Lower leg skin (tissue), 4 donors: ENCODE measurements around the gene ART3. TPM values are rescaled to one million over a fixed set of nuclear protein-coding genes. Genes with fewer than 3 reads are reported as not detected.

ENCODE experiments used
- DNase-seq, 2 donors: peaks; one replicate each; pipeline ENCODE4 v3.0.0-alpha.2; 2019; ENCODE audit warnings: low spot score in 2 of 2
- H3K4me3 ChIP-seq: fragments of 200-600 bp; sonication (generic); 2 replicates; pipeline ENCODE4 v1.5.1; 2017; ENCODE audit warnings: mild to moderate bottlenecking, low read depth; ENCODE audit not compliant: poor library complexity, severe bottlenecking
- POLR2A ChIP-seq, 2 donors: fragments of 450-650 bp; IDR thresholded peaks; one replicate each; pipeline ENCODE4 v1.6.1; 2016 to 2017; ENCODE audit warnings: antibody characterized with exemption in 2 of 2, mild to moderate bottlenecking in 1 of 2, moderate library complexity in 1 of 2
- WGBS, 2 donors: methylation state at CpG; one replicate each; pipeline ENCODE4 v1.1.5; 2018; 5-methylcytosine and 5-hydroxymethylcytosine counted together
- intact Hi-C: fragments of 100-400 bp; cut with DNase I; formaldehyde crosslinking; loops from one replicate; pipeline ENCODE4 v1.15.0; 2023; ENCODE audit warnings: low total_unique reads
- total RNA-seq, 4 donors: library from RNA; depleted of rRNA; stranded (reverse); fragments of >200 nt; gene quantifications; one replicate each; pipeline ENCODE4 v1.1.0, GENCODE V29; 2016
- TF ChIP-seq, protein P1 (sequence below), 3 donors: fragments of 450-650 bp; IDR thresholded peaks; one replicate each; pipeline ENCODE4 v1.5.1; 2016; ENCODE audit warnings: antibody characterized with exemption in 3 of 3, mild to moderate bottlenecking in 3 of 3, moderate library complexity in 2 of 3

ART3 gene
- total RNA-seq, 4 donors from 2014 or later: 0.34 to 1.3 (median 0.81) TPM; not detected in 1

DNA sequence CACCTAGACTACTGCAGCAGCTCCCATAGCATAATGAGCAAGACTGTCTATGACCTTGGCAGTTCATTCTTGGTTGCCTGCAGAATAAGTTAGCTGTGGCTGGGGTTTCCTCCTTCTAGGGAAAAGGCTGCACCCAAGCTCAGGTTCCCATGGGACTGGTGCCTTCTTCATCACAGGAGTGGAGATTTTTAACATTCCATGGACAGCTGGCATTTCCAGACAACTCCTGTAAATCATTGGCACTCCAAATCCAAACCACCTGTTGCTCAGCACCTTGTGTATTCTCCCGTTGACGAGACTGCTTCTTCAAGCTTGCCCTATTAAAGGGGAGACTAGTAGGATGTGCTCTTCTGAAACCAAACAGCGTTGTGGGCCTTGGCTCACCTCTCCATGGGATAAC, 81.5 kb downstream of the ART3 start:
- 69 to 75% methylated on average over 3 of the region's 3 CpGs for WGBS, 2 donors
- no peak overlapping the region for H3K4me3 ChIP-seq
- TF ChIP-seq, protein P1, sequence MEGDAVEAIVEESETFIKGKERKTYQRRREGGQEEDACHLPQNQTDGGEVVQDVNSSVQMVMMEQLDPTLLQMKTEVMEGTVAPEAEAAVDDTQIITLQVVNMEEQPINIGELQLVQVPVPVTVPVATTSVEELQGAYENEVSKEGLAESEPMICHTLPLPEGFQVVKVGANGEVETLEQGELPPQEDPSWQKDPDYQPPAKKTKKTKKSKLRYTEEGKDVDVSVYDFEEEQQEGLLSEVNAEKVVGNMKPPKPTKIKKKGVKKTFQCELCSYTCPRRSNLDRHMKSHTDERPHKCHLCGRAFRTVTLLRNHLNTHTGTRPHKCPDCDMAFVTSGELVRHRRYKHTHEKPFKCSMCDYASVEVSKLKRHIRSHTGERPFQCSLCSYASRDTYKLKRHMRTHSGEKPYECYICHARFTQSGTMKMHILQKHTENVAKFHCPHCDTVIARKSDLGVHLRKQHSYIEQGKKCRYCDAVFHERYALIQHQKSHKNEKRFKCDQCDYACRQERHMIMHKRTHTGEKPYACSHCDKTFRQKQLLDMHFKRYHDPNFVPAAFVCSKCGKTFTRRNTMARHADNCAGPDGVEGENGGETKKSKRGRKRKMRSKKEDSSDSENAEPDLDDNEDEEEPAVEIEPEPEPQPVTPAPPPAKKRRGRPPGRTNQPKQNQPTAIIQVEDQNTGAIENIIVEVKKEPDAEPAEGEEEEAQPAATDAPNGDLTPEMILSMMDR (IDR thresholded peaks at IDR 0.05): no peak
- DNase-seq: no peak
- intact Hi-C loops: no loop called here

DNA sequence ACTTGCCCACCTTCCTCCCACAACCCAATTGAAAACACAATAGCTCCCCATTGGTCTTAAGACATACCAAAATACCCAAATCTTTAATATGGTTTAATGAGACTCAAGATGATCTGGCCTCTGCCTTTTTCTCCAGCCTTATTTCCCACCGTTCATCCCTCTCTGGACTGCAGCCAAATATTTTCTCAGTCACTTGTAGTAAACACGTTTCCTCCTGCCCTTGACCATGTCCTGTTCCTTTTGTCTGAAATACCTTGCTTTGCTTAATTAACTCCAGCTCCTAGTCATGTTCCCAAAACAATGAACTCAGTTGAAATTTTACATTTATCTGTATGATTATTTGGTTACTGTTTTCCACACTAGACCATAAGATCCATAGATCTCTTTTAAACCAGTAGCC, 82.1 kb downstream of the ART3 start:
- no peak overlapping the region for H3K4me3 ChIP-seq
- WGBS, 2 donors: 10 to 17% methylated on average over 2 of the region's 2 CpGs
- intact Hi-C loops: no loop called here
- TF ChIP-seq, protein P1 (IDR thresholded peaks at IDR 0.05): no peak
- TF ChIP-seq POLR2A (IDR thresholded peaks at IDR 0.05): no peak
- no peak for DNase-seq

DNA sequence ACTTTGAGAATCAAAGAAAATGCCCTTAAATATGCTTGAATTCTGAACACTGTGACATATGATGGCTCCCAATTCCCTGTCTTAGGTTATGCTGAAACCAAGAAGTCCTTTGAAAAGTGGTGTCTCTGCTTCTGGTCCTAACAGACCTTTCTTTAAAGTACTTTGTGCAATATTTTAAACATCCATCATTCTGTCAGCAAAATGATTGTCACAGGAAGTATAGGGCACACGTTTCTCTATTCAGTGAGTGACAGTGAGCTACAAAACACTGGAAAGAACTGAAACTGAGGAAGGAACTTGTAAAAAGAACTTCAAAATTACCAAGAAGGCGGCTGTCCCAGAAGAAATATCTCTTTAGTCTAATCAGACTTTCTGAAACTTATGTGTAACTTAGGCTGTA, 85.8 kb downstream of the ART3 start:
- DNase-seq: no peak
- no peak for TF ChIP-seq POLR2A (IDR thresholded peaks at IDR 0.05)
- TF ChIP-seq, protein P1 (IDR thresholded peaks at IDR 0.05): no peak
- WGBS, 2 donors: 16 to 46% methylated on average over 2 of the region's 2 CpGs
- intact Hi-C loops: no loop called here
- no peak overlapping the region for H3K4me3 ChIP-seq

Other genes with a start within 250 kb of the ART3 start
- under 1 TPM in 1 of 4 donors, not detected in 3; 0.04 TPM for gene PPEF2, start 172.3 kb upstream of the ART3 start, total RNA-seq
- 100 to 1,000 TPM in 2 of 4 donors, 10 to 100 TPM in 2; 63.5 to 153 (median 100) TPM for gene NAAA, start 133.7 kb upstream of the ART3 start, total RNA-seq
- 10 to 100 TPM; 27.6 to 36.6 (median 31.7) TPM for gene SDAD1, start 83.8 kb upstream of the ART3 start, total RNA-seq
- 1 to 10 TPM in 1 of 4 donors, under 1 TPM in 2, not detected in 1; 0.10 to 1.3 (median 0.63) TPM for gene CXCL9, start 67.2 kb upstream of the ART3 start, total RNA-seq
- under 1 TPM in 2 of 4 donors, not detected in 2; 0.30 to 0.64 TPM for gene CXCL10, start 51.2 kb upstream of the ART3 start, total RNA-seq
- not detected for gene CXCL11, start 38.6 kb upstream of the ART3 start, total RNA-seq
- 10 to 100 TPM; 27.4 to 36.5 (median 31.0) TPM for gene NUP54, start 73.7 kb downstream of the ART3 start, total RNA-seq
- 100 to 1,000 TPM in 1 of 4 donors, 10 to 100 TPM in 3; 74.9 to 111 (median 82.8) TPM for gene SCARB2, start 139.1 kb downstream of the ART3 start, total RNA-seq
- 1 to 10 TPM in 2 of 4 donors, under 1 TPM in 1, not detected in 1; 0.62 to 4.7 (median 1.3) TPM for gene FAM47E, start 177.0 kb downstream of the ART3 start, total RNA-seq
- 1 to 10 TPM in 3 of 4 donors, under 1 TPM in 1; 0.89 to 2.3 (median 1.1) TPM for gene STBD1, start 232.0 kb downstream of the ART3 start, total RNA-seq